Measurements from ENCODE around the gene MED6.
A peak's percentile ranks its signal among the peaks of the same experiment; 100 is the strongest.

MED6 gene, protein sequence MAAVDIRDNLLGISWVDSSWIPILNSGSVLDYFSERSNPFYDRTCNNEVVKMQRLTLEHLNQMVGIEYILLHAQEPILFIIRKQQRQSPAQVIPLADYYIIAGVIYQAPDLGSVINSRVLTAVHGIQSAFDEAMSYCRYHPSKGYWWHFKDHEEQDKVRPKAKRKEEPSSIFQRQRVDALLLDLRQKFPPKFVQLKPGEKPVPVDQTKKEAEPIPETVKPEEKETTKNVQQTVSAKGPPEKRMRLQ

DNA sequence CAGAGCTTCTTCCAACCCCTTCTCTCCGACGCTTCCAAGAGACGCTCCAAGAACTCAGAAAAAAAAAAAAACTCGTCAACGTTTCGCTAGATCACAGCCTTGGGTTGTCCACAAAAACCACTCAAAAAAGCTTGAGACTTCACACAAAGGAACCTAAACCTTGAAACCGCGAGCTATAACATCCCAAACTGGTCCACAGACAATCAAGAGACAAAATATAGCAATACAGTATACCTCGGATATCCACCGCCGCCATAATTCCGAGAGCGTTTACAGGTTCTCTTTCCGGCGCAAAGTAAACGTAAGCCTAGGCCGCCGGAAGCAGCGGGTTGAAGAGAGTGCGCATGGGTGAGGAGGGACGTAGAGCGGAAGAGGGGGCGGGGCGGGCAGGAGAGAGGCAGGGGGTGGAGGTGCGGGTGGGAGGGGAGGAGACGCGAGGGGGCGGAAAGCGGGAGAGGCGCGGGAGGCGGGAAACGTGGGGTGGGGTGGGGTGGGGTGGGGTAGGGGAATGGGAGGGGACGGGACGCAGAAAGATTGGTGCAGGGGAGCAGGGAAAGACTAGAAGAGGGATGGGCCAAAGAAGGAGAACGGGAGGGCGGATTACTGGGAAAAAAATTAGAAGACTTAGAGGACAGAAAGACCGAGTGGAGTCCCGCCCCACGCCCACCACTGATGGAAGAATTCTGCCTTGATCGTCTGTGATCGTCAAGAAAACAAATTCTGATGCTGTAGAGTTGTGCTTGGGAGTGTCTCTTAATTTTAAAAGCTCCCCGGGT lies at the start of gene MED6:
Gene MED6 (minus strand): TSS at position 274 of the 776 bp plus-strand sequence. CDS start 18 bp downstream, at position 256.
- DNase-seq, result peak; percentile 98

DNA sequence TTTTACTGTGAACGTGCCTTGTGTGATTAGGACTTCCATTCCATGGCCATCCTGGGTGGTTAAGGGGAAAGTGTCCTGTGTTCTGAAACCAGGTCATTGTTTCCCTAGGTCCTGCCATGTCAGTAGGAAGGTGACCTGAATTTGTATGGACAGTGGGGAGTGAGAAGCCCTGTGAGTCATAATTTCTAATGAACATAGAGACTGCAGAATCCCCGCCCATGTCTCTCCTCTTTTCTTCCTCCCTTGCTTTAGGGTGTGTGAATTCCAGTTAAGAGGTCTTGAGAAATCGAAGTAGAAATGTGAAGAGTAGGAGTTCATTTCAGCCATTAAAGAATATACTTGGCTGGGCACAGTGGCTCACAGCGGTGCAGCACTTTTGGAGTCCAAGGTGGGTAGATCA lies 49.3 kb upstream of the MED6 start:
- no peak for DNase-seq

DNA sequence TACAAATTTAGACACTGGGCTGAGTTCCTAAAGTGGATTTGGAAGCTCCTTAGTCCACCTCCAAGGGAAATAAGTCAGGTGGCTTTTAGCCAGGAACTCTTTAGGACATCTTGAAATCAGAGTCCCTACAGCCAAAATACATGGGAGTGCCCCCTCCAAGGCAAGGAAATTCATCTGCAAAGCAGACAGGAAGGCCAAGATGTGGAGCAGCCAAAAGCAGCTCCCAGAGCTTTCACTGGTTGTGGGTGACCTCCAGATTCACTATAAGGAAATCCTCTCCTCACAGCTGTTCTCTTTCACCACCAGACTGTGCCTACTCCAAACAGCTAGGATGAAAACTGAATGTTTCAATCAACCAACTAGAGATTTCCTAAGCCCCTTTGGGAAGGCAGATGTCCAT lies 47.9 kb upstream of the MED6 start:
- no peak for DNase-seq

DNA sequence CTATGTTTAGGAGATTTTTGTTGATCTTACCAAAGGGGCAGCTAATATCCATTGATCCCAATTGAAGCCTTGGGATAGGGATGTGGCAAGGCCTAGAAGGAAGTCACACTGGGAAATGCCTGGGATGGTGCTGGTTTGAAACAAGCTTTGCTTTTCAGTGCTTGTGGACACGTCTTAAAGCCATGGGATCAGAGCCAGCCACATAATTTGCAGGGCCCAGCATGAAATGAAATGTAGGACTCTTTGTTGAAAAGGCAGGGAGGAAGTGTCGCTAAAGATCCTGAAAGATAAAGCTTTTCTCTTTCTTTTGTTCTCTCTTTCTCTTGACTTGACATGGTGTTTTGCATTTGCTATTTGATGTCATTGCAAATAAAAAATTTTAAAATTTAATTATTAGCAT lies 46.2 kb upstream of the MED6 start:
- no peak for DNase-seq

DNA sequence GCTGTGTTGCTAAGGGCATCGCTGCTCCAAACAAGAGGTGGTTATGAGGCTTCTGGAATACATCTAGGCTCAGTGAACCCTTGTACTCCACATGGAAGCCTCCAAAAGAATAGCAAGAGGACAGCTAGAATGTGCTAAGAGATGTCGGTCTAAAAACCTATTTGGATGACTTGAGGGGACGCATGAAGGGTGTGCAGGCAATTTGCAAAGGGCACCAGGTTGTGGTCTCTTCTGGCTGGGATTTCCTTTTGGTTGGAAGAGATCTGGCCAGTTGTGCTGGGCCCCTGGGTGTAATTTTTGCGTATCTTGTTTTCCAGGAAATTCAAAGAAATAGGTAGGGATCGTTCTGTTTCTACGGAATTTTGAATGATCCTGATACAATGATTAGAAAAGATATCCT lies 45.4 kb upstream of the MED6 start:
- DNase-seq, result no peak

DNA sequence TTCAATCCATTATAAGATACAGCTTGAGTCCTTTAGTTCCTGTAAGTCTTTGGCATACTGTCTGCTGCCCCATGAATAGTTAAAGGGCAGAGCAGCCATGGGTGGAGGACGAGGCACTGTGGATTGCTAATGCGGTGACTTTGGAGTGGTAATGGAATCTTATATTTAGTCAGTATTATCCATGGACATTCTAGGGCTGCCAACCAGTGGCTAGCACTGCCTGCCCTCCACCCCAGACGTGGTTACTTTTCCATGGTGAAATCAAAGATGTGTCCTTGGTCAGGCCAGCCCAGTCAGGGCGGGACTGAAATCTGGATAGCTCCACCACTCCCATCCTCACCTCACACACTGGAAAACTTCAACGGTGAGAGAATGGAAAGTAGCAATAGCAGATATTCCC lies 43.5 kb upstream of the MED6 start:
- no peak for DNase-seq

DNA sequence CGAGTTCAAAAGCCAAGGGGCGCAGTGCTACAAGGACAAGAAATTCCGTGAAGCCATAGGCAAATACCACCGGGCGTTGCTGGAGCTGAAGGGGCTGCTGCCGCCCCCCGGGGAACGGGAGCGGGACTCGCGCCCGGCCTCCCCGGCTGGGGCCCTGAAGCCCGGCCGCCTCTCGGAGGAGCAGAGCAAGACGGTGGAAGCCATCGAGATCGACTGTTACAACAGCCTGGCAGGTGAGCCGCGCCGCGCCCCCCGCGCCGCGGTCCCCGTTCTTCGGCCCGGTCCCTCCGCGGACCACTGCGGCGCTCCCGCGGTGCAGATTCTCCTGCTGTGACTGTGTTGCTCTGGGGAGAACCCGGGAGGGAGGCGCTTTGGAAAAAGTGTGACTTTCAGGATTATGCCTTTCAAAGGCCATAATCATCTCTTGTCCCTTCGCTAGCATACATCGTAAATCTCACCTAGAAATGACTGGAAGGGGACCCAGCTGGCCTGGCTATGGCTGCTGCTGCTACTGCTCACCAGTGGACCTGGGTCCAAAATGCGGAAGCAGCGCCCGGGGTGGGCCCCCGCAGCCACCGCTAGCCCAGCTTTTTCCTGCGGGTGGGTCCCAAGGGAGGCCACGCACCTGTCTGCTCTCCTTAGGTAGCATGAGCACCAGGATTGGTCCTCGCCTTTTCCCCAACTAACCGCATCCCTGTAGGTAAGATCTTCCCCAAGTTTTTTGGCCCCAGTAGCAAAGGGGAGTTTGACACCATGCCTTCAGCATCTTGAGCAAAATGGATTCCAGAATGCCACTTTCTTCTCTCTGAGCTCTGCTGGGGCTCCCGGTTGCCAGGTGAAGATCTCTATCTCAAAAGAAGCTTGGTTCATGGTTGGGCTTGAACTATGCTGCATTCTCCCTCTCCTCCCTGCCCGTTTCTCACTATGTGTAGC lies 42.1 kb upstream of the MED6 start:
- DNase-seq, result peak; percentile 77

DNA sequence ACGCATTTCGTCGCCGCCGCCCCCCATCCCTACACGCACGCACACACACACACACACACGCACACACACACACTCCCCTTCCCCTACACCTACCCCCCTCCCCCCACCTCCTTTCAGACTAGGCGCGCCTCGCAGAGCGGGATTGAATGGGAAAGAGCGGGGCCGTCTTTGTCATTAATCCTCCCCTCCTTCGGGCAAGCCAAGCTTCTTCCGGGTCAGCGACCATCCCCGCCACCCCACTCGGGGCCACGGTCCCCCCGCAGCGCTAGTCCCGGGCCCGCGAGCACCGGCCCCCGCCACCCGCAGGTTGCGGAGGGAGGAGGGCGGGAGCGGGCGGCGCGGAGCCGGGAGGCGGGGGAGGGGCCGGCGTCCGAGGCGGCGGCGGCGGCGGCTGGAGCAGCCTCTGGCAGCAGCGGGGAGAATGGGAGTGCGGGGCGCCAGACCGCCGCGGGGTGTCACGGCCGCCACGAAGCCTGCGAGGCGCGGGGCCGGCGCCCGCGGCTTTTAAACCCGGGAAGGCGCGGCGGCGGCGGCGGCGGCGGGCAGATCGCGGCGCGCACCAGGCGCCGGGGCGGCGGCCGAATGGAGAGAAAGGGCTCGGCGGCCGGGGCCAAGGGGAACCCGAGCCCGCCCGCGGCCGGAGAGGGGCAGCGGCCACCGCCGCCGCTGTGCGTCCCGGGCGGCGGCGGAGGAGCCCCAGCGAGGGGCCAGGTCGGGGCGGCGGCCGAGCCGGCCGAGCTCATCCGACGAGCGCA lies 41.3 kb upstream of the MED6 start, which contains the start of gene TTC9:
Gene TTC9 (plus strand): TSS at position 369 of the 755 bp plus-strand sequence. CDS start 214 bp downstream, at position 583.
- DNase-seq, result peak; percentile 73

DNA sequence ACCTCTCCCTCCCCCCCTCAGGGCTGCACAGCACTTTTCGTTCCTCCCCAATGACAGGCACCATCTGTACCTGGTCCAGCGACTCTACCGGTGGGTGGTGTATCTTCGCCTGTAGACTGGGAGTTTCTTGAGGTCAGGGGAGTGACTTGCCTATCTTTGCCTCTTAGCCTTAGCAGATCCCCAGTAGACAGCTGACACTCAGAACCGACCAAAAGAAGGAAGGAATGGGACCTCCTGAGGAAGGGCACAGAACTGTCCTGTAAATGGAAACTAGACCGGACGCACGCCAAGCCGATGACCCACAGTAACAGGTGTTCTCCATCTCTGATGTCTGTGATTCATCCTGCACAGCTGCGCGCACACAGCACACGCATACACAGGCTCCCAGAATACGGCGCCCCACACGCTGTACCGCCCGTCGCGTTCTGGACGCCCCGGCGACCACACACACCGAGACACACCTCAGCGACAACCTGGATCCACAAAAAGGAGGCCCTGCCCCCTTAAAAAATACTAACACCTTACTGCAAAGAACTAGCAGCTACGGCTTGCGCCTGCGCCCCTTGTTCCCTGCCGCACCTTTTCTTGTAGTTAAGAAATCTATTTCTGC lies 40.6 kb upstream of the MED6 start:
- peak; percentile 67 for DNase-seq

DNA sequence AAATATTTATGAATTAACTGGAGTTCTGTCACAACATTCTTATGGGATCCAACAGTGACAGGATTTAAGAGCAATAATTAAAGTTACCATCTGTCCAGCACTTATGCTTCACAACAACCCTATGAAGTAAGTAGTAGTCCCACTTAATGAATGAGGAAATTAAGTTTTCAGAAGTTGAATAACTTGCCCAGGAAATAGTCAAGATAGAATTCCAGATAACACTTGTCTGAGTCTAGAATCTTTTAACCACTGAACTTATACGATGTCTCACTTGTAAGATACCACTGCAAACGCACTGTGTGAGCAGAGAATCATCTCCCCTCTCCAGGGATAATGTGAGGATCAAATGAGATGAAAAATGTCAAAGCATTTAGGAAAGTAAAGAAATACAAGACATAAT lies 38.0 kb upstream of the MED6 start:
- no peak for DNase-seq

DNA sequence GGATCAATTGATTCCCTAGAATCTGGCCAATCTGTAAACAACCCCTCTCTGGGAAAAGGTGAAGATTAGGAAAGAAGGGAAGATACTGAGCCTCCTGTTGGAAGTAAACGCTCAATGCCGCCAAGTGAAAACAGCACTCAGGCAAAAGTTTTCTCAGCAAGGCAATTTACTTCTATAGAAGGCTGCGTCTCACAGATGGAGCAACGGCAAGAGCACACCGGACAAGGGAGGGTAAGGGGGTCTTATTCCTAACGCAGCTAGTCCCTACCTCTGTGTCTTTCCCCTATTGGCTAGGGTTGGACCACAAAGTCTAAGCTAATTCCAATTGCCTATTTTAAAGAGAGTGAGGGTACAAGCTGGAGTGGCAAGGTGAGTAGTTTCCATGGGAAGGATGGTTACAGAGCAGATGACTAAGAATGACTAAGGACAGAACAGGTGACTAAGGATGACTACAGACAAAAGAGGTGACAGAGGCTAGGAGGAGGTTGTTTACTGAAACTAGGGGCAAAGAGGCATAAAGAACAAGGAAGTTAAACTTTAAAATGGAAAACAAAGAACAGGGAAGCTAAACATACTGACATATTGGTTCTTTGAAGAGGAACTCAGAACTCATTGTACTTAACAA lies 35.6 kb upstream of the MED6 start:
- no peak for DNase-seq

DNA sequence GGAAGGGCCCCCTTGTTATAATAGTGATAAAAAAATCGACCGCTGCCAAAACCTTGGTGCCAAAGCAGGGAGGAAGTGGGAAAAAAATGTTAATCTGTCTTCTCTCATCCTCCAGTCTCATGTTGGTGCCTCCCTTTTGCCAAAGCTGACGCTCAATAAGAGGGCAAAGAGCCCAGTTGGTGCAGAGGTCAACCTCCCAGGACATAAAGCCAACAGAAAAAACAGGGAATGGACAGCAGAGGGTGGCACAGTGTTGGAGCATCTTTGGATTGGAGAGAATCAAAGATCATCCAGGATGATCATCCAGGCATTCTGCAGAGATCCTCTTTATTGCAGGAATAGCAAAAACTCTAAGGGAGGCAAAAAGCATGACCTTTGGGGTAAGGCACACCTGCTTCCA lies 31.5 kb upstream of the MED6 start:
- no peak for DNase-seq

DNA sequence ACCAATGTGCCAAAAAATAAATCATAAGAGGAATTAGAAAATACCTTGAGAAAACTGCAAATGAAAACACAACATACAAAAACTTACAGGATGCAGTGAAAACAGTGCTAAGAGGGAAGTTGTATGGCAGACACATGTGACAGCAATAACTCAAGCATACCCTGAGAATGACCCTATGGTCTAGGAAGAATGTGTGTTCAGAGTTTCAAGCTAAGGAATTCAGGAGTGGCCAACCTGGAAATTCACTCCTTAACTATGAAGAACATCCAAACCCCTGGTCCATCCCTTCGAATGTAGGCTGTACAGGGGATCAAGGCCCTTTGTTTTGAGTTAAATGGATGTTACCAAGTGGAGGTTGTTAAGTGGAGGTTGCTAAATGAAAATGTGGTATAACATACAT lies 24.5 kb upstream of the MED6 start:
- no peak for DNase-seq

DNA sequence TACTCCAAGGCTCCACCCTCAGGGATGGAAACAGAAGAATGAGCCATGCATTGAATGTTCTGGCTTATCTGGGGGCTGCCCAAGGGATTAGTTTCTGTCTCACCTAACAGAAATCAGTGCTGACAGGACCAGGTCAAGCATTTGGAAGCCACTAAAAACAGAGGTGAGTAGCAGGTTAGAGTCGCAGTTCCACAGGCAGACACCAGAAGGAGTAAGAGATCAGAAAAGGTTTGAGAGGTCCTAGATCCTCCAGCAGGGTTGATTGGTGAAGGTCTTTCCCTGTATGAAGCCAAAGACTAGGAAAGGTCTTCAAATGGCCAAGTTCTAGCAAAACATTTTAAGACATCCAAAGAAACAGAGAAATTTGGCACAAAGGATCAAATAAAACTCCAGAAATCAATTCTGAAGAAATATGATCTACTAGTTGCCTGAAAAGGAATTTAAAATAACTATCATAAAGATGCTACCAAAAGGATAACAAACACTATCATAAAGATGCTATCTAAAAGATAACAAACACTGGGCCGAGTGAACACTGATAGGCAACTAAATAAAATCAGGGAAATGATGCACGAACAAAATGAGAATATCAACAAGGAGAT lies 21.8 kb upstream of the MED6 start:
- peak; percentile 41 for DNase-seq

DNA sequence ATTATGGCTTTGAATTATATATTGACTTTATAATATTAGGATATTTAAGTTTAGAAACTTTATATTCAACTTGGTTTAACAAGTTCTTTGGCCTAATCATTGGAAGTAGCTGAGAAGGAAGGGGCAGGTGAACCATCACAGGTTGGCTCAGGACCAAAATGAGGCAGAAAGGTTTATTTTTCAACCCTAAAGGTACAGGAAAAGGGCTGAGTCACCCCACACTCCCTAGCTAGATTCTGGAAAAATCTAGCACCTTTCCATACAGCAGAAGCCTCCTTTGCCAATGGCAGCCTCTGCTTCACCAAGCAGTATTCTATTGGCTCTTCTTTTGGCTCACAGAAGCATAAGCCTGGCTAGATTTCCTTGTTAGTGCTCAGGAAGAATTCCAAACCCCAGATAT lies 19.3 kb upstream of the MED6 start:
- no peak for DNase-seq

DNA sequence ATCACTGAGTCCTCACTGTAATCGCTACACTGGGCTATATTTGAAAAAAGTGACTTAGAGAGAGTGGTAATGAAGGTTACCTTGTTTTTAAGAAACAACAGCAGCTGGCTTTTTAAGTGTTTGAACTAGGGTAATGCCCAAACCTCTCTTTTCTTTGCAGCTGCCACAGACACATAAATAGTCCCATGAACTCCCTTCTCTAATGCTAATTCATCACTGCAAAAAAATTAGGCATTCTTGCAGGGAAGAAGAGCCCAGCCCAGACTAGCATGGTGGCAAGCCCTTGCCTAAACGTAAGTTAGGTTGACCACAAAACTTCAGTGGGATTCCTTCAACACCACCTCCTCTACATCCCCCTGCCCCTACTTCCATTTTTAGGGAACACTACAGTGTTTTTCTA lies 17.9 kb upstream of the MED6 start:
- no peak for DNase-seq

DNA sequence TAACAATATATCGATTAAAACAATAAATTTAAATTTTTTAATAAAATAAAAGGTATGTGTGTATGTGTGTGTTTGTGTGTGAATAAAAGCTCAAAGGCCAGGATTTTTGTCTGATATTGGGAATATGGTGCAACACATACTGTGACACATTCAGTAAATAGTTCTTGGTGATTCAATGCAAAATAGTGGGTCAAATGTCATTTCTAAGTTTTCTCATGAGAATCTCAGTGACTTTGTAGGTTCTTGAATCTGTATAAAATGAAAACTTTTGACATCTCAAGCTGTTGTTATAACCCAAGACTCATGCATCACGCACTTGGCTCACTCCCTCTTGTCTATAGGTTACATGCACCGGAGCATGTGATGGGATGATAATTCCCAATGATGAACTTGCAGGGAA lies 16.2 kb upstream of the MED6 start:
- DNase-seq, result no peak

DNA sequence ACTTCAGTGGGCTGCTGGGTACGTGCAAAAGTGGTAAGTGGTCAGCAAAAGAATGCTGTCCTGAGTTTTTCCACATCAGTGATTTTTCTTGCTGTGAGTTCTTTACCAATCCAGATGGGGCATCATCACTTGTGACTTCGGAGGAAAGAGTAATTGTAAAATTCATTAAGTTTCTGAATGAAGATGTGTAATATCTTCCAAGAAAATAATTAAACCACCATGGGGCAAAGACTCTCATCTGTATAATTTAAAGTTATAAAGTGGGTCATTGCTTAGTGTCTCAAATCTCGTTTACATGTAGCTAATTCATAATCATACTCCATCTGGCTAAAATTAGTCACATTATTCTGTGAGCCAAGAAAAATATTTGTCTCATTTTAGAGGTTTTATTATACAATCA lies 10.8 kb upstream of the MED6 start:
- DNase-seq, result no peak

DNA sequence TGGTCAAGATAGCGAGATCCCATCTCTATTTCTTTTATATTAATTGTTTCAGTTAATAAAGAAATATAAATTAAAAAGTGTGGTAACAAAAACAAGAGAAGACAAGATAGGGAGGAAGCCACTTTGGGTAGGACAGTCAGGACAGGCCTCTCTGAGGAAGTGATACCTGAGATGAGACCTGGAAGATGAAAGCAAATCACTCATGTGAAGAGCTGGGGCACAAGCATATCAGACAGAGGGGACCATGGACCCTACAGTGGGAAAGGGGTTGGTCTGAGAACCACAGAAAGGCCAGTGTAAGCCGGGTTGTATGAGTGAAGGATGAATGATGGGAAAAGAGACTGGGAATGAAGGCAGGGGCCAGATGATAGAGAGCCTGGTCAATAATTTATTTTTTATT lies 1.8 kb upstream of the MED6 start:
- DNase-seq, result no peak

DNA sequence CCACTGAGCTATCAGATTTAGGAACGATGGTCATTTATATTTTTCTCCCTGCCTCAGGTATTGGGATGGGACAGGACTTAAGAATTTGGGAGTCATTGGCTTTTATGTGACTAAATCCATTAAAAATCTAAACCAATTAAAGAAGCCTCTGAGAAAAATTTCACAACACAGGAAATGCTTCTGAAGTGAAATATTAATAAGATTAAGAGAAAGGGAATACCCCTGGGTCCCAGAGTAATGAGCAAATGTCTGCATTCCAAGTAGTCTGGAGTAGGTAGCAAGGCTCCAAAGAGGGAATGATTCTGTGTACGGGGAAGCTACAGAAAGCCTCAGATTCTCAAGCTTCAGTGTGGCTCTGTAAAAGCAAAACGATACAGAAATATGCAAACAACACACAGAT lies 707 bp upstream of the MED6 start:
- DNase-seq, result no peak

DNA sequence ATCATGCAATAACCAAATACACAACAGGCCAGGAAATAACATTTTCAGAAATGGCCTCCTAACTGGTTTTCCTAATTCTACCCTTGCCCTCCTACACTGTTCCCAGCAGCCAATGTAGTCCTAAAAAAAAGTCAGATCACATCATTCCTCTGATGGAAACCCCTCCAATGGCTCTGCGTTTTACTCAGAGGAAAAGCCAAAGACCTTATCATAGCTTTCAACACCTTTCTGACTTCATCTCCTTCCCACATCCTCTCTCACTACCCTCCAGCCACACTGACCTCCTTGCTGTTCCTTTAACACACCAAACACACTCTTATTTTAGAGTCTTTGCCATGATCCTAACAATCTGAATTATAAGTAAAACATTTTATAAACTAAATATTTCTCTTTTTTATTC lies 1.1 kb downstream of the MED6 start:
- no peak for DNase-seq

All from eye (tissue), 1 donor.